Measurements from ENCODE around the gene PPP2CA.

The PPP2CA gene

GRCh38 chr5:134151723-134152122 is 74.2 kb downstream of the PPP2CA start:
- DNase-seq (ENCODE audit: low read depth): no peak
- TF ChIP-seq CTCF (IDR thresholded peaks at IDR 0.05; ENCODE audit: insufficient read depth, low read depth, low read length, missing control alignments): no peak
- no peak overlapping the region for H3K4me3 ChIP-seq (ENCODE audit: low read length)

GRCh38 chr5:134149571-134150303 is 76.1 kb downstream of the PPP2CA start:
- no peak for DNase-seq (ENCODE audit: low read depth)

GRCh38 chr5:134148986-134149539 is 76.8 kb downstream of the PPP2CA start:
- no peak overlapping the region for H3K4me3 ChIP-seq (ENCODE audit: low read length)
- no peak for DNase-seq (ENCODE audit: low read depth)
- TF ChIP-seq CTCF (IDR thresholded peaks at IDR 0.05; ENCODE audit: insufficient read depth, low read depth, low read length, missing control alignments): no peak

More at GRCh38 chr5:134149571-134150303, 76.1 kb downstream of the PPP2CA start:
- H3K4me3 ChIP-seq (ENCODE audit: low read length): no peak overlapping the region
- TF ChIP-seq CTCF (IDR thresholded peaks at IDR 0.05; ENCODE audit: insufficient read depth, low read depth, low read length, missing control alignments): no peak

- no peak overlapping the region for H3K4me3 ChIP-seq (ENCODE audit: low read length)
- no peak for DNase-seq (ENCODE audit: low read depth)
- no peak for TF ChIP-seq CTCF (IDR thresholded peaks at IDR 0.05; ENCODE audit: insufficient read depth, low read depth, low read length, missing control alignments)
These were observed 77.6 kb downstream of the PPP2CA start for GRCh38 chr5:134148316-134148715.

- no peak for TF ChIP-seq CTCF (IDR thresholded peaks at IDR 0.05; ENCODE audit: insufficient read depth, low read depth, low read length, missing control alignments)
- no peak overlapping the region for H3K4me3 ChIP-seq (ENCODE audit: low read length)
- peak; percentile 29 for DNase-seq (ENCODE audit: low read depth)
These were observed 79.0 kb downstream of the PPP2CA start for GRCh38 chr5:134146651-134147518.

- peak; percentile 80 for DNase-seq (ENCODE audit: low read depth)
- no peak overlapping the region for H3K4me3 ChIP-seq (ENCODE audit: low read length)
- TF ChIP-seq CTCF (IDR thresholded peaks at IDR 0.05; ENCODE audit: insufficient read depth, low read depth, low read length, missing control alignments): peak; percentile 99
These were observed 79.9 kb downstream of the PPP2CA start for GRCh38 chr5:134145779-134146581.
